OCI-LY7 (cell line): ENCODE results near the gene KCNIP1. TPM values are rescaled to one million over a fixed set of nuclear protein-coding genes. Genes with fewer than 3 reads are reported as not detected.

ENCODE experiments used
- BruUV-seq: library from RNA; stranded (reverse); fragments of 400-500 nt; replicated peaks from 2 replicates; lab custom pipeline; 2021; lab: Mats Ljungman, UMichigan
- CTCF ChIA-PET: fragments of 300-600 bp; sonication (Branson Sonifier 250); formaldehyde crosslinking; loops from one replicate; lab custom pipeline; 2022; ENCODE audit warnings: antibody characterized with exemption; ENCODE audit not compliant: unreplicated experiment; lab: Charles Lee
- POLR2A ChIA-PET: fragments of 300-600 bp; sonication (Branson Sonifier 250); formaldehyde crosslinking; loops from one replicate; lab custom pipeline; 2022; ENCODE audit warnings: antibody characterized with exemption; lab: Charles Lee
- DNase-seq: peaks from one replicate; pipeline ENCODE4 v3.0.0-alpha.2; 2015; ENCODE audit warnings: low spot score
- H2AFZ ChIP-seq: fragments of 200-600 bp; sonication (generic), shearing (Covaris generic); 2 replicates; pipeline ENCODE4 v1.6.1; 2014; ENCODE audit warnings: mild to moderate bottlenecking, antibody characterized with exemption, low read length, moderate library complexity
- H3K27ac ChIP-seq: fragments of 200-600 bp; sonication (generic); 2 replicates; pipeline ENCODE4 v1.5.1; 2014; ENCODE audit warnings: mixed run types, low read depth, mild to moderate bottlenecking, moderate library complexity, low read length, inconsistent platforms; ENCODE audit not compliant: poor library complexity, severe bottlenecking
- H3K36me3 ChIP-seq: fragments of 200-600 bp; sonication (generic); 2 replicates; pipeline ENCODE4 v1.6.1; 2014; ENCODE audit warnings: mild to moderate bottlenecking, antibody characterized with exemption, low read length, moderate library complexity, mixed read lengths; ENCODE audit not compliant: insufficient read depth
- H3K4me1 ChIP-seq: fragments of 200-600 bp; sonication (generic); 2 replicates; pipeline ENCODE4 v1.5.1; 2014; ENCODE audit warnings: mild to moderate bottlenecking, low read length; ENCODE audit not compliant: insufficient read depth, poor library complexity, severe bottlenecking
- H3K4me2 ChIP-seq: fragments of 200-600 bp; sonication (generic); 2 replicates; pipeline ENCODE4 v1.6.1; 2014; ENCODE audit warnings: mild to moderate bottlenecking, low read length
- H3K4me3 ChIP-seq: fragments of 200-600 bp; sonication (generic); 2 replicates; pipeline ENCODE4 v1.5.1; 2014; ENCODE audit warnings: mild to moderate bottlenecking, low read depth, low read length; ENCODE audit not compliant: poor library complexity, severe bottlenecking
- H3K79me2 ChIP-seq: fragments of 200-600 bp; sonication (generic); 2 replicates; pipeline ENCODE4 v1.6.1; 2016; ENCODE audit warnings: low read depth, mild to moderate bottlenecking, low read length, moderate library complexity, mixed read lengths; ENCODE audit not compliant: insufficient read depth
- H3K9me2 ChIP-seq: fragments of 200-600 bp; sonication (generic); 2 replicates; pipeline ENCODE4 v1.6.1; 2016; ENCODE audit warnings: mild to moderate bottlenecking, low read length, mixed read lengths; ENCODE audit not compliant: insufficient read depth
- H3K9me3 ChIP-seq: fragments of 200-600 bp; sonication (generic); 2 replicates; pipeline ENCODE4 v1.6.1; 2014; ENCODE audit warnings: mild to moderate bottlenecking, mixed run types, low read length, mixed read lengths
- H4K20me1 ChIP-seq: fragments of 200-600 bp; sonication (generic); 2 replicates; pipeline ENCODE4 v1.6.1; 2014; ENCODE audit warnings: mild to moderate bottlenecking, antibody characterized with exemption, low read length, moderate library complexity, mixed read lengths; ENCODE audit not compliant: insufficient read depth
- EZH2phosphoT487 ChIP-seq: fragments of 200-600 bp; sonication (generic); IDR thresholded peaks from 2 replicates; pipeline ENCODE4 v1.6.1; 2018; ENCODE audit warnings: low read depth, borderline replicate concordance, mild to moderate bottlenecking, mixed run types, antibody characterized with exemption, low read length, moderate library complexity, mixed read lengths
- intact Hi-C: fragments of 100-400 bp; cut with micrococcal nuclease; formaldehyde crosslinking; loops from one replicate; pipeline ENCODE4 v1.10.0; 2022; ENCODE audit not compliant: unreplicated experiment
- total RNA-seq, 2 experiments: library from RNA; depleted of rRNA in 1 of 2; stranded (reverse); fragments of >200 nt in 1 of 2; shearing (Covaris generic) in 1 of 2; gene quantifications; 2 replicates each; pipeline ENCODE4 v1.2.3, GENCODE V29; 2014 to 2022
- TF ChIP-seq, protein P1 (sequence below): fragments of 200-600 bp; sonication (generic); conservative IDR thresholded peaks from 2 replicates; pipeline ENCODE4 v1.5.1; 2014; ENCODE audit warnings: mild to moderate bottlenecking, antibody characterized with exemption, low read length, moderate library complexity, mixed read lengths

Gene KCNIP1
- total RNA-seq, 2 experiments from 2014 or later = not detected

- Histone ChIP-seq H3K79me2 (no peaks in the 10 kb centered on the region), H3K27ac (no peak overlapping the region), H3K4me1 (no peaks in the 10 kb centered on the region), H3K4me3 (no peak overlapping the region), H3K9me2 (no peaks in the 10 kb centered on the region), H2AFZ (no peak overlapping the region), H3K4me2 (no peak overlapping the region), H3K9me3 (no peaks in the 10 kb centered on the region), H3K36me3 (no peaks in the 10 kb centered on the region), H4K20me1 (no peaks in the 10 kb centered on the region)
- no peak for TF ChIP-seq EZH2phosphoT487
- TF ChIP-seq, protein P1, sequence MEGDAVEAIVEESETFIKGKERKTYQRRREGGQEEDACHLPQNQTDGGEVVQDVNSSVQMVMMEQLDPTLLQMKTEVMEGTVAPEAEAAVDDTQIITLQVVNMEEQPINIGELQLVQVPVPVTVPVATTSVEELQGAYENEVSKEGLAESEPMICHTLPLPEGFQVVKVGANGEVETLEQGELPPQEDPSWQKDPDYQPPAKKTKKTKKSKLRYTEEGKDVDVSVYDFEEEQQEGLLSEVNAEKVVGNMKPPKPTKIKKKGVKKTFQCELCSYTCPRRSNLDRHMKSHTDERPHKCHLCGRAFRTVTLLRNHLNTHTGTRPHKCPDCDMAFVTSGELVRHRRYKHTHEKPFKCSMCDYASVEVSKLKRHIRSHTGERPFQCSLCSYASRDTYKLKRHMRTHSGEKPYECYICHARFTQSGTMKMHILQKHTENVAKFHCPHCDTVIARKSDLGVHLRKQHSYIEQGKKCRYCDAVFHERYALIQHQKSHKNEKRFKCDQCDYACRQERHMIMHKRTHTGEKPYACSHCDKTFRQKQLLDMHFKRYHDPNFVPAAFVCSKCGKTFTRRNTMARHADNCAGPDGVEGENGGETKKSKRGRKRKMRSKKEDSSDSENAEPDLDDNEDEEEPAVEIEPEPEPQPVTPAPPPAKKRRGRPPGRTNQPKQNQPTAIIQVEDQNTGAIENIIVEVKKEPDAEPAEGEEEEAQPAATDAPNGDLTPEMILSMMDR = no peak
- BruUV-seq = no TSS peak
- no peak for DNase-seq
- intact Hi-C loops = no loop called here
- ChIA-PET CTCF (no interaction called here), POLR2A (no interaction called here)
Observed at GRCh38 chr5:170722316-170722715, 218.5 kb downstream of the KCNIP1 start.

DNA sequence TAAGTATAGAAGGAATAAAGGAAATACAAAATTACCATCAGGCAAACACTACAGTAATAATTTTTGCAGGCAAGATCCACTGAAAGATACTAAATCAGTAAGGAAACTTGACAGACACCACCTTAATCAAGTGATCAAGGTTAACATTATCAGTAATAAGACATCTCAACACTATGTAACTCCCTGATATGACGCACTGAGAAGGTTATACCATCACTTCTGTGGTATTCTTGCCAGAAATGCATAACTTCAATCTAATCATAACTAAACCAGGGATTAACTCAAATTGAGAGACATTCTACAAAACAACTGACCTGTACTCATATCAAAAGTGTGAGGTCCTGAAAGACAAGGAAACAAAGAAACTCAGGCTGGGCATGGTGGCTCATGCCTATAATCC, 227.2 kb downstream of the KCNIP1 start:
- Histone ChIP-seq H3K79me2 (no peaks in the 10 kb centered on the region), H3K4me2 (no peak overlapping the region), H2AFZ (no peak overlapping the region), H3K9me2 (no peaks in the 10 kb centered on the region), H3K36me3 (no peaks in the 10 kb centered on the region), H4K20me1 (no peaks in the 10 kb centered on the region), H3K4me1 (no peaks in the 10 kb centered on the region), H3K9me3 (no peaks in the 10 kb centered on the region), H3K4me3 (no peak overlapping the region), H3K27ac (no peak overlapping the region)
- ChIA-PET POLR2A (no interaction called here), CTCF (no interaction called here)
- no peak for TF ChIP-seq EZH2phosphoT487
- TF ChIP-seq, protein P1 = no peak
- intact Hi-C loops = no loop called here
- DNase-seq = no peak
- BruUV-seq = no TSS peak

DNA sequence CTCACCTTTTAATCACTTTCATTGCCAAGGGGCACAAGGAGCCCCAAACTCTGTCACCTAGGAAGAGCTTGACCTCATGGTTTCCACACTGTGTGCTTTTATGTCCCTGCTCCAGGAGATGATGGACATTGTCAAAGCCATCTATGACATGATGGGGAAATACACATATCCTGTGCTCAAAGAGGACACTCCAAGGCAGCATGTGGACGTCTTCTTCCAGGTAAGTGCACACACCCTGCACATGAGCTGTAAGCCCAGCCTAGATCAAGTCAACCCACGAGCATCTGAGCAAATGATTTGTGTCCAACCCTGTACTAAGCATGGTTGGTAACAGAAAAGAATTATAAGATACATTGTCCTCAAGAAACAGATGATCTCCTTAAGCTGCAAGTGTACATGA, 228.9 kb downstream of the KCNIP1 start:
- intact Hi-C loops = no loop called here
- TF ChIP-seq, protein P1 = no peak
- TF ChIP-seq EZH2phosphoT487 = no peak
- Histone ChIP-seq H4K20me1 (no peaks in the 10 kb centered on the region), H3K4me1 (no peaks in the 10 kb centered on the region), H3K27ac (no peak overlapping the region), H3K9me3 (no peaks in the 10 kb centered on the region), H2AFZ (no peak overlapping the region), H3K9me2 (no peaks in the 10 kb centered on the region), H3K4me2 (no peak overlapping the region), H3K36me3 (no peaks in the 10 kb centered on the region), H3K79me2 (no peaks in the 10 kb centered on the region), H3K4me3 (no peak overlapping the region)
- DNase-seq = no peak
- ChIA-PET POLR2A (interaction anchor here (0.6 kb wide), 1 partner anchor 440 kb away, joined by 3 read pairs; no protein-coding TSS in a partner anchor), CTCF (no interaction called here)
- BruUV-seq = no TSS peak
